RWPE2 (cell line): ENCODE results near the gene EXOC6B.

Experiments used
- ATAC-seq: fragments of 200-7000 bp; cut with Tn5 transposase; 3 replicates; pipeline ENCODE4 v1.9.1; 2021; ENCODE audit warnings: low read depth
- DNase-seq: peaks from one replicate; pipeline ENCODE4 v3.0.0-alpha.2; 2020; ENCODE audit warnings: low spot score
- H3K27ac ChIP-seq: fragments of 450-650 bp; 2 replicates; pipeline ENCODE4 v1.5.1; 2017; ENCODE audit warnings: mild to moderate bottlenecking; ENCODE audit not compliant: poor library complexity, severe bottlenecking
- H3K27me3 ChIP-seq: fragments of 250-450 bp; sonication (Bioruptor Pico); 2 replicates; pipeline ENCODE4 v1.5.1; 2021; ENCODE audit warnings: mild to moderate bottlenecking, moderate library complexity; ENCODE audit not compliant: insufficient read depth, poor library complexity, severe bottlenecking
- H3K36me3 ChIP-seq: fragments of 250-450 bp; sonication (Bioruptor Pico); 2 replicates; pipeline ENCODE4 v1.5.1; 2020; ENCODE audit warnings: low read depth, mild to moderate bottlenecking, moderate library complexity
- H3K4me1 ChIP-seq: fragments of 250-450 bp; sonication (Bioruptor Pico); 2 replicates; pipeline ENCODE4 v1.5.1; 2021; ENCODE audit warnings: mild to moderate bottlenecking, moderate library complexity; ENCODE audit not compliant: insufficient read depth, poor library complexity, severe bottlenecking
- H3K4me3 ChIP-seq: fragments of 250-450 bp; sonication (Bioruptor Pico); 2 replicates; pipeline ENCODE4 v1.5.1; 2021; ENCODE audit warnings: mild to moderate bottlenecking, moderate library complexity; ENCODE audit not compliant: severe bottlenecking
- H3K9me3 ChIP-seq: fragments of 250-450 bp; sonication (Bioruptor Pico); 2 replicates; pipeline ENCODE4 v1.5.1; 2021; ENCODE audit warnings: mild to moderate bottlenecking, moderate library complexity; ENCODE audit not compliant: severe bottlenecking
- TF ChIP-seq, protein P1 (sequence below): fragments of 450-650 bp; IDR thresholded peaks from one replicate; pipeline ENCODE4 v1.5.1; 2017; ENCODE audit warnings: mild to moderate bottlenecking, moderate library complexity; ENCODE audit not compliant: poor library complexity, severe bottlenecking

EXOC6B gene

DNA sequence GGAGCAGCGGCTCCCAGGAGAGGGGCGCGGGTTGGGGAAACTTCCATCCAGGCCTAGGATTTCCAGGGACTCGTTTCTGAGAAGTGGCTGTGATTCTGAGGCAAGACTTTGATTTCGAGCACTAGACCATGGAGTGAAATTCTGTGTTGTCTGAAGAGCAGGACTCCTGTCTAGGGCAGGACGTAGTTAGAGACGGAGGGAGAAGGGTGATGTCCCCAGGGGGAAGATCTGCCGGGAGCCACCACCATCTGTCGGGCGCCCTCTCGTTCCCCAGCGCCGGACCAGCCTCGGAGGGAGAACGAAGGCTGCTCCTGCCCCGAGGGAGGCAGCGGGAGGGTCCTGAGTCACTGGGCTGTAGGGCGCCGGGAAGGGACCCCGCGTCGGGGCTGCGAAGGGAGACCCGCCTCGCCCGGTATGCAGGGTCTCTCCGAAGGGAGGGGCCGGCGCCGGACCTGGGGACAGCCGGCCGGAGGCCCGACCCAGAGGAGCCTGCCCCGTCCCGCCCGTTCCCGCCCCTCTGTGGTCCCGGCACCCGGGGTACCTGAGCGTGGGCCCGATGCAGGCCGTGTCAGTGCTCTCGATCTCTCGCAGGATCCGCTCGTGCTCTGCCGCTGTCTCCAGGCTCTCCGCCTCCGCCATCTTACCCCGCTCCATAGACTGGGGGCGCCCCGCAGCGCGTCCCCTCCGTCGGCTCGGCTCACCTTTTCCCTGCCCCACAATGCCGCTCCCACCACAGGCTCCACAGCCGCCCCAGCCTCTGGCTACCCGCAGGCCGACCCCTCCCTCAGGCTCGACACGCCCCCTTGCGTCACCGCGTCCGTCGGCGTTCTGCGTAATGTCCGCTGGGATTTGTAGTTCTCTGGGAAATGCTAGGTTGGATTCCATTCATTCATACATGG is at the start of gene EXOC6B:
EXOC6B (minus strand) TSS at position 777 of the 899 bp plus-strand sequence.
- Histone ChIP-seq H3K27ac (peak within 1 kb of the TSS; percentile 72), H3K4me1 (peaks cover 44% of the 10 kb centered on the region), H3K4me3 (peak within 1 kb of the TSS; percentile 50), H3K9me3 (no peaks in the 10 kb centered on the region), H3K27me3 (no peaks in the 10 kb centered on the region), H3K36me3 (peaks cover 13% of the 10 kb centered on the region; the same call in 1 of the 2 replicates)
- TF ChIP-seq, protein P1, sequence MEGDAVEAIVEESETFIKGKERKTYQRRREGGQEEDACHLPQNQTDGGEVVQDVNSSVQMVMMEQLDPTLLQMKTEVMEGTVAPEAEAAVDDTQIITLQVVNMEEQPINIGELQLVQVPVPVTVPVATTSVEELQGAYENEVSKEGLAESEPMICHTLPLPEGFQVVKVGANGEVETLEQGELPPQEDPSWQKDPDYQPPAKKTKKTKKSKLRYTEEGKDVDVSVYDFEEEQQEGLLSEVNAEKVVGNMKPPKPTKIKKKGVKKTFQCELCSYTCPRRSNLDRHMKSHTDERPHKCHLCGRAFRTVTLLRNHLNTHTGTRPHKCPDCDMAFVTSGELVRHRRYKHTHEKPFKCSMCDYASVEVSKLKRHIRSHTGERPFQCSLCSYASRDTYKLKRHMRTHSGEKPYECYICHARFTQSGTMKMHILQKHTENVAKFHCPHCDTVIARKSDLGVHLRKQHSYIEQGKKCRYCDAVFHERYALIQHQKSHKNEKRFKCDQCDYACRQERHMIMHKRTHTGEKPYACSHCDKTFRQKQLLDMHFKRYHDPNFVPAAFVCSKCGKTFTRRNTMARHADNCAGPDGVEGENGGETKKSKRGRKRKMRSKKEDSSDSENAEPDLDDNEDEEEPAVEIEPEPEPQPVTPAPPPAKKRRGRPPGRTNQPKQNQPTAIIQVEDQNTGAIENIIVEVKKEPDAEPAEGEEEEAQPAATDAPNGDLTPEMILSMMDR, result no peak
- DNase-seq (peak; percentile 93), ATAC-seq (peak; percentile 70)

DNA sequence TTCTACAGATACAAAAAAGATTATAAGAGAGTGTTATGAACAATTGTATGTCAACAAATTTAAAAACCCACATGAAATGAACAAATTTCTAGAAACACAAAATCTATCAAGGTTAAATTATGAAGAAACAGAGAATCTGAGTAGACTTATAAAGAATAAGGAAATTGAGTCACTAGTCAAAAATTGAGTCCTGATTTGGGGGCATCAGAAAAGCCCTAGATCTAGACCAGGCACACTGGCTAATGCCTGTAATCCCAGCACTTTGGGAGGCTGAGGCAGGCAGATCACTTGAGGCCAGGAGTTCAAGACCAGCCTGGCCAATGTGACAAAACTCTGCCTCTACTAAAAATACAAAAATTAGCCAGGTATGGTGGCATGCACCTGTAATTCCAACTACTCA is 46.0 kb upstream of the EXOC6B start:
- ATAC-seq (no peak), DNase-seq (no peak)
- TF ChIP-seq, protein P1, result no peak
- no peaks in the 10 kb centered on the region for H3K4me1 ChIP-seq
- H3K9me3 ChIP-seq, result no peaks in the 10 kb centered on the region
- H3K4me3 ChIP-seq, result no peak overlapping the region
- H3K27ac ChIP-seq, result no peak overlapping the region
- no peaks in the 10 kb centered on the region for H3K27me3 ChIP-seq
- no peaks in the 10 kb centered on the region for H3K36me3 ChIP-seq

DNA sequence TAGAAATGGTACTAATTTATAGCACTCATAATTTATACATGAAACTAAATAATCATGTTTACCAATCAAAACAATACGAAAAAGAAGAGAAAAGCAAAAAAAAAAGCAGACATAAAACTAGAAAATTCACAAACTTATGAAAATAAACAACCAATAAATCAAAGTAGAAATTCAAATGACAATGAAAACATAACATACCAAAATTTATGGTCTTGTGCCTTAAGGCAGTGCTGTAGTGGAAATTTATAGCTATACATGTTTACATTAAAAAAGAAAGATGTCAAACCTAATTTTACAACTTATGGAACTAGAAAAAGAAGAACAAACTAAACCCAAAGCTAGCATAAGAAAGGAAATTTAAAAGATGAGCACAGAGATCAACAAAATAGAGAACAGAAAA is 45.2 kb upstream of the EXOC6B start:
- no peak for DNase-seq
- no peaks in the 10 kb centered on the region for H3K27me3 ChIP-seq

DNA sequence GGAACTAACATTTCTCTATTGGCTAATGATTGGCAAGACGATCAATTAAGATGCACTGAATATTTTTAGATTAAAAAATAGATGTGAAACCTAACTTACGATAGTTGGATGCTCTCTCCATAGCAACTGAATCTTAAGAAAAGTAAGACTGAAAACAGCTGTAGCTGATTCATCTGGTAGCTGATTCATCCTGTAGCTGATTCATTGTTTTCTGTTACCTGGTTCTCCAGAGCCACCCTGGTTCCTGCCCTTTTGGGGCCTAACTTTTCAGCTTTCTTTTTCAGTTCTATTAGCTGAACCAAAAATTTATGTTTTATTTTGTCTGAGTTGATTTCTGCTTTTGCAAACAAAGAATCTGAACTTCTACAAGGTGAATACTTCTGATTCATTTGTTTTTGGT is 38.7 kb upstream of the EXOC6B start:
- Histone ChIP-seq H3K4me3 (no peak overlapping the region), H3K36me3 (no peaks in the 10 kb centered on the region), H3K27ac (no peak overlapping the region), H3K4me1 (no peaks in the 10 kb centered on the region), H3K9me3 (no peaks in the 10 kb centered on the region), H3K27me3 (no peaks in the 10 kb centered on the region)
- DNase-seq, result no peak
- peak; percentile 69 for ATAC-seq
- TF ChIP-seq, protein P1, result no peak

More for the DNA sequence above, 45.2 kb upstream of the EXOC6B start:
- Histone ChIP-seq H3K27ac (no peak overlapping the region), H3K4me3 (no peak overlapping the region), H3K9me3 (no peaks in the 10 kb centered on the region), H3K36me3 (no peaks in the 10 kb centered on the region), H3K4me1 (no peaks in the 10 kb centered on the region)
- ATAC-seq, result no peak
- TF ChIP-seq, protein P1, result no peak

DNA sequence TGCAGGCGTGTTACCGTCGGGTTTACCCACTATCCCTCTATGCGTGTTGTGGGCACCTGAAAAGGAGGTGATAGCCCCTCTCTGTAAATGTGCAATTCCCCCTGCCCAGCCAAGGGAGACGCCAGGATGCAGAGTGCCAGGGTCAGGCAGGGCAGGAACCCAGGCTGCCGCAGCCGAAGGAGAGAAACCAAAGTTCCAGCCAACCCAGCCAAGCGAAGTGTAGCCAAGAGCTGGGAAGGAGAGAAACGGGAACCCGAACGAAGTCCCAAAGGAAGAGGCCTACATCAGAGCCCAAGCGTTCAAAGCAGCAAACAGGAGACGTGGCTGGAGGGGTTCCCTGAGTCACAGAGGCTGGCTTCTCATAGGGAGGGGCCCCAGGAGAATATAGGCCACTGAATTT is 37.2 kb upstream of the EXOC6B start:
- DNase-seq (no peak), ATAC-seq (no peak)
- H3K27ac ChIP-seq, result no peak overlapping the region
- H3K4me1 ChIP-seq, result no peaks in the 10 kb centered on the region
- no peaks in the 10 kb centered on the region for H3K36me3 ChIP-seq
- no peaks in the 10 kb centered on the region for H3K9me3 ChIP-seq
- no peak overlapping the region for H3K4me3 ChIP-seq
- TF ChIP-seq, protein P1, result no peak
- no peaks in the 10 kb centered on the region for H3K27me3 ChIP-seq
